22Rv1 (cell line): Measurements from ENCODE around the gene NELFB.

Source experiments
- H3K27ac ChIP-seq: fragments of 450-650 bp; 2 replicates; pipeline ENCODE4 v1.5.1; 2017
- CTCF ChIP-seq: fragments of 450-650 bp; IDR thresholded peaks from 2 replicates; pipeline ENCODE4 v1.5.1; 2017; ENCODE audit warnings: mild to moderate bottlenecking
- ZFX ChIP-seq: fragments of 450-650 bp; IDR thresholded peaks from 2 replicates; pipeline ENCODE4 v1.6.1; 2017; ENCODE audit warnings: antibody characterized with exemption, borderline replicate concordance

The NELFB gene

DNA sequence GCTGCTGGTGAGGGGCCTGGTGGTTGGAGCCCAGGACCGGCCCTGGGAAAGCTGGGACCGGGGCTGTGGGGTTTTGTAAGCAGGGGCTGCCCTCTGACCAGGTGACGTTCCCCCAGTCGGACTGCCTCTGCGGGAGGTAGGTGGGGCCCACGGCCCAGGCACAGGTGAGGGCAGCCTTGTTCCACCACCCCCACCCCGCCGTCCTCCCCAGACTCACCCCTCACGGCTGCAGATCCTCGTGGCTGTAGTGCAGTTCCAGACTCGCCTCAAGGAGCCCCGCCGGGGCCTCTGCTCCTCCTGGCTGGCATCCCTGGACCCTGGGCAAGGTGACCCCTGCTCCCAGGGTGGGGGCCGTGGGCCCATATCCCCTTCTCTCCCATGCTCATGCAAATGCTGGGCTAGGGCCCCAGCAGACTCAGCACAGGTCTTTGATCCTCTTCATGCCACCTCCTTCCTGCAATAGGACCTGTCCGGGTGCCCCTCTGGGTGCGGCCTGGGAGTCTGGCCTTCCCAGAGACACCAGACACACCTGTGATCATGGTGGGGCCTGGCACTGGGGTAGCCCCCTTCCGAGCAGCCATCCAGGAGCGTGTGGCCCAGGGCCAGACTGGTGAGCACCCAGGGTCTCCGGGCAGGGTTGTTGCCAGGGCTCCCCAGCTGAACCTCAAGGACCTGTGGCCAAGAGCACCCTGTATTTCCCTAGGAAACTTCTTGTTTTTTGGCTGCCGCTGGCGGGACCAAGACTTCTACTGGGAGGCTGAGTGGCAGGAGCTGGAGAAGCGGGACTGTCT, 39.7 kb upstream of the NELFB start:
- H3K27ac ChIP-seq, result no peak overlapping the region
- no peak for TF ChIP-seq CTCF
- TF ChIP-seq ZFX, result no peak

DNA sequence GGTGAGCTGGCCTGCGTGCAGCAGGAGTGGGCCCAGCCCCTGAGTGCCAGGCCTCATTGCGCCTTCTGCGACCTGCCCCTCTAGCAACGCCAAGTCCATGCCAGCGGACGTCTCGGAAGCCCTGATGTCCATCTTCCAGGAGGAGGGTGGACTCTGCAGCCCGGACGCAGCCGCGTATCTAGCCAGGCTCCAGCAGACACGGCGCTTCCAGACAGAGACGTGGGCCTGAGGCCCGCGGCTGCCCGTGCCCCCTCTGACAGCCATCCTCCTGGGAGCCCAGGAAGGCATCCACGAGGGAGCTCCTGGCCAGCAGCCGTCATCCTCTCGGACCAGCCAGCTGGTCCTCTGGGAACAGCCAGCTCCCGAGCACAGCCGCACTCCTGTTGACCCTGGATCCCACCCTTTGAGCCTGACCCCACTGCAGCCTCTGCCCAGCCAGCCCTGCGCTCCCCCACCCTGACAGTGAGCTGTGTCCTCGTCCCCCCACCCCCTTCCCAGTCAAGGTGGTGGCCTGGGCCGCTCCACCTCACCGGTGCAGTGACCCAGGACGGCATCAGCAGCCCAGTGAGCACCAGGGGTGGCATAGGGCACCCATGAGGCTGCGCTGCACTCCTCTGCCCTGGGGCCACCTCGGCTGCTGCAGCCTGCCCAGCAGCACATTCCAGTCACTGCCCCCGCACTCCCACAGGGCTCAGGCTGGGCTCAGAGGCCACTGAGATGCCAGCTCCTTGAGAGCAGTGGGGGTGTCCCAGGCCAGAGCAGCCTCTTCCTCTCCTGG, 38.8 kb upstream of the NELFB start:
- no peak for TF ChIP-seq CTCF
- TF ChIP-seq ZFX, result no peak
- H3K27ac ChIP-seq, result peak overlapping the region; percentile 97

DNA sequence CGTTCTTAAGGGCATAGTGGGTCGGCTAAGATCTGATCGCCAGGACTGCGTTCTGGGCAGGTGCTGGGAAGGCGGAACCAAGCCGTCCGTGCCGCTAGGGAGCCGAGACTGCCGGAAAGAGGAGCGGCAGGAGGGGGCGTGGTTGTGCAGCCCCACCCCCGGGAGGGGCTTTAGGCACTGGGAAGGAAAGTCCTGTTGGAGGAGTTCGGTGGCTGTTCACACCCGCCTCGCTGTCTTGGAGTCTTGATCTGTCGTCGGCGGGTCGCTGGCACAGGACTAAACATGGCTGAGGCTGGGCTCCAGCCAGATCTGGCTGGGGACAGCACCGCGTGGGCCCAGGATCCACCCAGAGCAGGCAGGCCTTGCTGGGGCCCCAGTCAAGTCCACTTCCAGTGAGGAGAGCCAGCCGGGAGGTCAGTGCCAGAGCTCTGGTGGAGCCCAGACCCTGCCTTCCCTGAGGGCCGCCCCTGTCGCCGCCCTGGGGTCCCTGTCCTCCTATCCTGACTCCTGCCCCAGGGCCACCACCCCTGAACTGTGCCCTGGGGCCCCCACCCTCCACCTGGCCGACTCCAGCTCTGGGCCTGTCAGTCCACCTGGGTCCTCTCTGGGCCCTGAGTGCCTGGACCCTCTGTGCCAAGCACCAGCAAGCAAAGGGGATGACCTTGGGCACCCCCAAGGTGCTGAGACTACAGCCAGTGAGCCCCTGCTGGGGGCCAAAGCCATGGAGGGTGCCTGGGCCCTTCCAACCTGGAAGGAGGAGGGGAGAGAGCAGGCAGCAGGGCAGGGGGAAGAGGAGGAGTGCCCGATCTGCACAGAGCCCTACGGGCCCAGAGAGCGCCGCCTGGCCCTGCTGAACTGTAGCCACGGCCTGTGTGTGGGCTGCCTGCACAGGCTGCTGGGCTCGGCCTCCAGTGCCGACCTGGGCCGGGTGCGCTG, 37.6 kb upstream of the NELFB start:
- peak overlapping the region; percentile 97 for H3K27ac ChIP-seq

GRCh38 chr9:137218212-137218753, 36.8 kb upstream of the NELFB start:
- H3K27ac ChIP-seq, result peak overlapping the region; percentile 97

More for the DNA sequence above, 37.6 kb upstream of the NELFB start:
- TF ChIP-seq ZFX (no peak), CTCF (peak; percentile 10; the same call in 1 of the 2 replicates)

GRCh38 chr9:137218754-137219271, 36.3 kb upstream of the NELFB start:
- peak overlapping the region; percentile 97 for H3K27ac ChIP-seq
- TF ChIP-seq ZFX, result no peak
- TF ChIP-seq CTCF, result no peak

More at GRCh38 chr9:137218212-137218753, 36.8 kb upstream of the NELFB start:
- TF ChIP-seq CTCF, result no peak; the same call in 1 of the 2 replicates
- no peak for TF ChIP-seq ZFX

DNA sequence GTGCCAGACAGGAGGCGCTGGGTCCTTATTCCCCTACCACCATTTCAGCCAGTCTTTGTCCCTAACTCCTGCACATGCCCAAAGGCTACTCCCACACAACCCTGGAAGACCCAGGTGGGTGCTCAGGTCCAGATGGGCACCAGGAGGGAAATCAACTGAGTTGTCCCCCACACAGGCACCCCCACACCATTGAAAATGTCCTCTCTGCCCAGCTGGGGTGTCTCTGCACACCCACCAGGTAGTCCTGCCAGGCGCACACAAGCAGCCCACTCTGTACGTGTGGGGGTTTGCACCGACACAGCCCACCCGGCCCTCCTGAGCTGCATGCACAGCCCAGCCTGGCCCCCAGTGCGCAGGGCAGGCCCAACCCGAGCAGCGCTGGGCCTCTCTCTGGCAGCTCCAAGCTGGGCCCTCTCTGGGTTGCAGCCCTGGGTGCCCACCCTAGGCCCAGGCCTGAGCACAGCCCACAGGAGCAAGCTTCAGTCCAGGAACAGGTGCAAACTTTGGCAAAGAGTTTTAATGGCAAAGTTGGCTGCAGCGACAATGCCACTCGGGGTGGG, 35.3 kb upstream of the NELFB start:
- H3K27ac ChIP-seq, result peak overlapping the region; percentile 97
- no peak for TF ChIP-seq CTCF
- TF ChIP-seq ZFX, result no peak
